EH (cell line): ENCODE measurements around the gene RAB34.

Source experiments
- DNase-seq: peaks from one replicate; pipeline ENCODE4 v3.0.0-alpha.2; 2015; ENCODE audit warnings: low read depth

The RAB34 gene

GRCh38 chr17:28675980-28676379, 41.7 kb downstream of the RAB34 start:
- DNase-seq, result no peak

GRCh38 chr17:28675490-28675889, 42.2 kb downstream of the RAB34 start:
- no peak for DNase-seq

- no peak for DNase-seq
These were observed 47.8 kb downstream of the RAB34 start for GRCh38 chr17:28669918-28670317.

GRCh38 chr17:28667870-28668269, 49.8 kb downstream of the RAB34 start:
- DNase-seq, result no peak

- DNase-seq, result no peak
These were observed 51.7 kb downstream of the RAB34 start for GRCh38 chr17:28665994-28666393.
